GM18951 (cell line): ENCODE measurements around the gene FAM222A.

Experiments used
- POLR2A ChIP-seq: IDR thresholded peaks from 4 replicates; pipeline ENCODE4 v1.6.1; 2011; ENCODE audit warnings: mild to moderate bottlenecking; ENCODE audit not compliant: insufficient read length, insufficient read depth; ENCODE audit errors: extremely low read depth
- in situ Hi-C: fragments of 300-500 bp; cut with MboI; formaldehyde crosslinking; loops from one replicate; pipeline ENCODE4 v1.12.0; 2022; ENCODE audit warnings: low sequenced_read_pairs, mixed read lengths, inconsistent platforms; ENCODE audit not compliant: unreplicated experiment

FAM222A gene

GRCh38 chr12:109696485-109697269 lies 16.9 kb upstream of the FAM222A start:
- no peak for TF ChIP-seq POLR2A
- in situ Hi-C loops = no loop called here

- TF ChIP-seq POLR2A = no peak
- in situ Hi-C loops = no loop called here
These were observed 16.4 kb upstream of the FAM222A start for GRCh38 chr12:109697270-109697553.

- no peak for TF ChIP-seq POLR2A
These were observed 15.7 kb upstream of the FAM222A start for GRCh38 chr12:109697877-109698468.

GRCh38 chr12:109698820-109699219 lies 14.8 kb upstream of the FAM222A start:
- in situ Hi-C loops = no loop called here
- no peak for TF ChIP-seq POLR2A

More at GRCh38 chr12:109697877-109698468, 15.7 kb upstream of the FAM222A start:
- in situ Hi-C loops = no loop called here

GRCh38 chr12:109701064-109701463 lies 12.6 kb upstream of the FAM222A start:
- no peak for TF ChIP-seq POLR2A

GRCh38 chr12:109702111-109702841 lies 11.3 kb upstream of the FAM222A start:
- no peak for TF ChIP-seq POLR2A
- in situ Hi-C loops = no loop called here

More at GRCh38 chr12:109701064-109701463, 12.6 kb upstream of the FAM222A start:
- in situ Hi-C loops = no loop called here

GRCh38 chr12:109703684-109704083 lies 9.9 kb upstream of the FAM222A start:
- in situ Hi-C loops = no loop called here
- TF ChIP-seq POLR2A = no peak

GRCh38 chr12:109704371-109705098 lies 9.1 kb upstream of the FAM222A start:
- in situ Hi-C loops = no loop called here
- TF ChIP-seq POLR2A = no peak

GRCh38 chr12:109705291-109705690 lies 8.3 kb upstream of the FAM222A start:
- in situ Hi-C loops = no loop called here

GRCh38 chr12:109706398-109706746 lies 7.3 kb upstream of the FAM222A start:
- in situ Hi-C loops = no loop called here
- TF ChIP-seq POLR2A = no peak

More at GRCh38 chr12:109705291-109705690, 8.3 kb upstream of the FAM222A start:
- no peak for TF ChIP-seq POLR2A

GRCh38 chr12:109706747-109707469 lies 6.7 kb upstream of the FAM222A start:
- no peak for TF ChIP-seq POLR2A
- in situ Hi-C loops = no loop called here

- TF ChIP-seq POLR2A = no peak
- in situ Hi-C loops = no loop called here
These were observed 6.2 kb upstream of the FAM222A start for GRCh38 chr12:109707470-109707821.

- TF ChIP-seq POLR2A = no peak
- in situ Hi-C loops = no loop called here
These were observed 4.7 kb upstream of the FAM222A start for GRCh38 chr12:109708939-109709338.

- in situ Hi-C loops = no loop called here
These were observed 4.1 kb upstream of the FAM222A start for GRCh38 chr12:109709401-109709991.

More at GRCh38 chr12:109709401-109709991, 4.1 kb upstream of the FAM222A start:
- no peak for TF ChIP-seq POLR2A
